ENCODE results near the gene SEMA3D. TPM values are rescaled to one million over a fixed set of nuclear protein-coding genes. Genes with fewer than 3 reads are reported as not detected.

SEMA3D gene
- total and polyA plus RNA-seq, 2 experiments from 2014 or later, result 1.5 to 7.2 TPM

- no peaks in the 10 kb centered on the region for H3K27me3 Mint-ChIP-seq (ENCODE audit: insufficient read depth, low read depth, poor library complexity)
- no peaks in the 10 kb centered on the region for H3K36me3 ChIP-seq (ENCODE audit: insufficient read depth)
- H3K36me3 Mint-ChIP-seq (ENCODE audit: low read depth), result no peaks in the 10 kb centered on the region
- no peak overlapping the region for H3K4me3 Mint-ChIP-seq
- no peaks in the 10 kb centered on the region for H3F3A ChIP-seq (replicated peaks; ENCODE audit: low read depth)
- H3K4me3 ChIP-seq, result no peak overlapping the region
- no peak overlapping the region for H3K4me2 ChIP-seq
- ATAC-seq (no peak), DNase-seq (ENCODE audit: low spot score) (no peak)
- H3K4me1 Mint-ChIP-seq, result no peaks in the 10 kb centered on the region; the same call in 2 of the 3 replicates
- peaks cover 3% of the 10 kb centered on the region; the same call in 1 of the 2 replicates for H3K4me1 ChIP-seq (ENCODE audit: insufficient read depth)
- H3K9me3 Mint-ChIP-seq, result no peaks in the 10 kb centered on the region
- no peak overlapping the region for H2AFZ ChIP-seq
- no peaks in the 10 kb centered on the region for H4K20me1 ChIP-seq (replicated peaks; ENCODE audit: insufficient read depth)
- H3K27ac Mint-ChIP-seq, result no peak overlapping the region
- H3K9me2 ChIP-seq (ENCODE audit: insufficient read depth), result no peaks in the 10 kb centered on the region
- no peaks in the 10 kb centered on the region for H3K79me2 ChIP-seq (replicated peaks; ENCODE audit: insufficient read depth)
- H3K27me3 ChIP-seq (ENCODE audit: insufficient read depth), result no peaks in the 10 kb centered on the region
- no peak for TF ChIP-seq NANOG (IDR thresholded peaks at IDR 0.05; ENCODE audit: borderline replicate concordance)
- no peak for TF ChIP-seq EZH2phosphoT487 (IDR thresholded peaks at IDR 0.05; ENCODE audit: unreplicated experiment)
- no peak overlapping the region for H3K27ac ChIP-seq (ENCODE audit: low read depth)
These were observed 111.0 kb downstream of the SEMA3D start for GRCh38 chr7:85075864-85076263.

DNA sequence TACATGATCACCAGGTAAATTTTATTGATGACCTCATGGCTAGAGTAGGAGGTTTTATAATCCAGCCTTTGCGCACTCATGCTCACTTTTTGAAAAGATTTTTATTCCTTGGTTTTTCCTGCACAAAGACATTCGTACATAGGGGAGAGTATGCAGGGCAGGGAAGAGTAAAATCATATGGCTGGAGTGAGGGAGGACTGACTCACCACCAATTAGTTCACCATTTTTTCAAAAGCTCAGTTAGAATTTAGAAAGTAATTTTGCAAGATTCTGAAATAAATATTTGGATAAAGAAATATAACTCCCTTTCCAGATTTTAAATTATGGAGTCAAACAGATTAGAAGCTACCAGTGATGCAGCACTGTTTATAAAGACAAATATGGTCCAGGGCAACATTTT is 111.9 kb downstream of the SEMA3D start:
- no peaks in the 10 kb centered on the region for H3F3A ChIP-seq (replicated peaks; ENCODE audit: low read depth)
- H3K4me3 Mint-ChIP-seq, result no peak overlapping the region
- no peaks in the 10 kb centered on the region for H4K20me1 ChIP-seq (replicated peaks; ENCODE audit: insufficient read depth)
- H3K4me3 ChIP-seq, result no peak overlapping the region
- no peaks in the 10 kb centered on the region for H3K36me3 ChIP-seq (ENCODE audit: insufficient read depth)
- DNase-seq (ENCODE audit: low spot score), result no peak
- H3K27ac ChIP-seq (ENCODE audit: low read depth), result no peak overlapping the region
- no peak overlapping the region for H2AFZ ChIP-seq
- H3K27ac Mint-ChIP-seq, result no peak overlapping the region; the same call in 1 of the 2 replicates
- TF ChIP-seq JUNB (IDR thresholded peaks at IDR 0.05; ENCODE audit: unreplicated experiment) (no peak), POLR2AphosphoS5 (IDR thresholded peaks at IDR 0.05; ENCODE audit: low read depth) (no peak), STAT1 (IDR thresholded peaks at IDR 0.05; ENCODE audit: unreplicated experiment) (no peak), NANOG (IDR thresholded peaks at IDR 0.05; ENCODE audit: borderline replicate concordance) (no peak)
- TF ChIP-seq, protein P1, sequence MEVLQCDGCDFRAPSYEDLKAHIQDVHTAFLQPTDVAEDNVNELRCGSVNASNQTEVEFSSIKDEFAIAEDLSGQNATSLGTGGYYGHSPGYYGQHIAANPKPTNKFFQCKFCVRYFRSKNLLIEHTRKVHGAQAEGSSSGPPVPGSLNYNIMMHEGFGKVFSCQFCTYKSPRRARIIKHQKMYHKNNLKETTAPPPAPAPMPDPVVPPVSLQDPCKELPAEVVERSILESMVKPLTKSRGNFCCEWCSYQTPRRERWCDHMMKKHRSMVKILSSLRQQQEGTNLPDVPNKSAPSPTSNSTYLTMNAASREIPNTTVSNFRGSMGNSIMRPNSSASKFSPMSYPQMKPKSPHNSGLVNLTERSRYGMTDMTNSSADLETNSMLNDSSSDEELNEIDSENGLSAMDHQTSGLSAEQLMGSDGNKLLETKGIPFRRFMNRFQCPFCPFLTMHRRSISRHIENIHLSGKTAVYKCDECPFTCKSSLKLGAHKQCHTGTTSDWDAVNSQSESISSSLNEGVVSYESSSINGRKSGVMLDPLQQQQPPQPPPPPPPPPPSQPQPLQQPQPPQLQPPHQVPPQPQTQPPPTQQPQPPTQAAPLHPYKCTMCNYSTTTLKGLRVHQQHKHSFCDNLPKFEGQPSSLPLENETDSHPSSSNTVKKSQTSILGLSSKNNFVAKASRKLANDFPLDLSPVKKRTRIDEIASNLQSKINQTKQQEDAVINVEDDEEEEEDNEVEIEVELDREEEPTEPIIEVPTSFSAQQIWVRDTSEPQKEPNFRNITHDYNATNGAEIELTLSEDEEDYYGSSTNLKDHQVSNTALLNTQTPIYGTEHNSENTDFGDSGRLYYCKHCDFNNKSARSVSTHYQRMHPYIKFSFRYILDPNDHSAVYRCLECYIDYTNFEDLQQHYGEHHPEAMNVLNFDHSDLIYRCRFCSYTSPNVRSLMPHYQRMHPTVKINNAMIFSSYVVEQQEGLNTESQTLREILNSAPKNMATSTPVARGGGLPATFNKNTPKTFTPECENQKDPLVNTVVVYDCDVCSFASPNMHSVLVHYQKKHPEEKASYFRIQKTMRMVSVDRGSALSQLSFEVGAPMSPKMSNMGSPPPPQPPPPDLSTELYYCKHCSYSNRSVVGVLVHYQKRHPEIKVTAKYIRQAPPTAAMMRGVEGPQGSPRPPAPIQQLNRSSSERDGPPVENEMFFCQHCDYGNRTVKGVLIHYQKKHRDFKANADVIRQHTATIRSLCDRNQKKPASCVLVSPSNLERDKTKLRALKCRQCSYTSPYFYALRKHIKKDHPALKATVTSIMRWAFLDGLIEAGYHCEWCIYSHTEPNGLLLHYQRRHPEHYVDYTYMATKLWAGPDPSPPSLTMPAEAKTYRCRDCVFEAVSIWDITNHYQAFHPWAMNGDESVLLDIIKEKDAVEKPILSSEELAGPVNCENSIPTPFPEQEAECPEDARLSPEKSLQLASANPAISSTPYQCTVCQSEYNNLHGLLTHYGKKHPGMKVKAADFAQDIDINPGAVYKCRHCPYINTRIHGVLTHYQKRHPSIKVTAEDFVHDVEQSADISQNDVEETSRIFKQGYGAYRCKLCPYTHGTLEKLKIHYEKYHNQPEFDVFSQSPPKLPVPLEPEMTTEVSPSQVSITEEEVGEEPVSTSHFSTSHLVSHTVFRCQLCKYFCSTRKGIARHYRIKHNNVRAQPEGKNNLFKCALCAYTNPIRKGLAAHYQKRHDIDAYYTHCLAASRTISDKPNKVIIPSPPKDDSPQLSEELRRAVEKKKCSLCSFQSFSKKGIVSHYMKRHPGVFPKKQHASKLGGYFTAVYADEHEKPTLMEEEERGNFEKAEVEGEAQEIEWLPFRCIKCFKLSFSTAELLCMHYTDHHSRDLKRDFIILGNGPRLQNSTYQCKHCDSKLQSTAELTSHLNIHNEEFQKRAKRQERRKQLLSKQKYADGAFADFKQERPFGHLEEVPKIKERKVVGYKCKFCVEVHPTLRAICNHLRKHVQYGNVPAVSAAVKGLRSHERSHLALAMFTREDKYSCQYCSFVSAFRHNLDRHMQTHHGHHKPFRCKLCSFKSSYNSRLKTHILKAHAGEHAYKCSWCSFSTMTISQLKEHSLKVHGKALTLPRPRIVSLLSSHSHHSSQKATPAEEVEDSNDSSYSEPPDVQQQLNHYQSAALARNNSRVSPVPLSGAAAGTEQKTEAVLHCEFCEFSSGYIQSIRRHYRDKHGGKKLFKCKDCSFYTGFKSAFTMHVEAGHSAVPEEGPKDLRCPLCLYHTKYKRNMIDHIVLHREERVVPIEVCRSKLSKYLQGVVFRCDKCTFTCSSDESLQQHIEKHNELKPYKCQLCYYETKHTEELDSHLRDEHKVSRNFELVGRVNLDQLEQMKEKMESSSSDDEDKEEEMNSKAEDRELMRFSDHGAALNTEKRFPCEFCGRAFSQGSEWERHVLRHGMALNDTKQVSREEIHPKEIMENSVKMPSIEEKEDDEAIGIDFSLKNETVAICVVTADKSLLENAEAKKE (CRISPR knock-in tag; IDR thresholded peaks at IDR 0.05), result no peak
- no peaks in the 10 kb centered on the region for H3K27me3 ChIP-seq (ENCODE audit: insufficient read depth)
- no peaks in the 10 kb centered on the region for H3K9me2 ChIP-seq (ENCODE audit: insufficient read depth)
- H3K27me3 Mint-ChIP-seq (ENCODE audit: insufficient read depth, low read depth, poor library complexity), result no peaks in the 10 kb centered on the region
- H3K79me2 ChIP-seq (replicated peaks; ENCODE audit: insufficient read depth), result no peaks in the 10 kb centered on the region
- no peaks in the 10 kb centered on the region for H3K36me3 Mint-ChIP-seq (ENCODE audit: low read depth)
- H3K9me3 Mint-ChIP-seq, result no peaks in the 10 kb centered on the region
- H3K4me2 ChIP-seq, result no peak overlapping the region
- no peak for ATAC-seq
- H3K4me1 ChIP-seq (ENCODE audit: insufficient read depth), result peaks cover 3% of the 10 kb centered on the region; the same call in 1 of the 2 replicates
- no peaks in the 10 kb centered on the region; the same call in 1 of the 3 replicates for H3K4me1 Mint-ChIP-seq

Data from GM23338 (cell line).